Measurements from ENCODE around the gene FGFBP1. TPM values are rescaled to one million over a fixed set of nuclear protein-coding genes. Genes with fewer than 3 reads are reported as not detected.
"Not testable (repeated sequence)": the region's sequence is repeated elsewhere in the genome, so short reads cannot be mapped to it uniquely, and the experiment has no call there.

The FGFBP1 gene
- total RNA-seq, 1 donor from 2014 or later = not detected

DNA sequence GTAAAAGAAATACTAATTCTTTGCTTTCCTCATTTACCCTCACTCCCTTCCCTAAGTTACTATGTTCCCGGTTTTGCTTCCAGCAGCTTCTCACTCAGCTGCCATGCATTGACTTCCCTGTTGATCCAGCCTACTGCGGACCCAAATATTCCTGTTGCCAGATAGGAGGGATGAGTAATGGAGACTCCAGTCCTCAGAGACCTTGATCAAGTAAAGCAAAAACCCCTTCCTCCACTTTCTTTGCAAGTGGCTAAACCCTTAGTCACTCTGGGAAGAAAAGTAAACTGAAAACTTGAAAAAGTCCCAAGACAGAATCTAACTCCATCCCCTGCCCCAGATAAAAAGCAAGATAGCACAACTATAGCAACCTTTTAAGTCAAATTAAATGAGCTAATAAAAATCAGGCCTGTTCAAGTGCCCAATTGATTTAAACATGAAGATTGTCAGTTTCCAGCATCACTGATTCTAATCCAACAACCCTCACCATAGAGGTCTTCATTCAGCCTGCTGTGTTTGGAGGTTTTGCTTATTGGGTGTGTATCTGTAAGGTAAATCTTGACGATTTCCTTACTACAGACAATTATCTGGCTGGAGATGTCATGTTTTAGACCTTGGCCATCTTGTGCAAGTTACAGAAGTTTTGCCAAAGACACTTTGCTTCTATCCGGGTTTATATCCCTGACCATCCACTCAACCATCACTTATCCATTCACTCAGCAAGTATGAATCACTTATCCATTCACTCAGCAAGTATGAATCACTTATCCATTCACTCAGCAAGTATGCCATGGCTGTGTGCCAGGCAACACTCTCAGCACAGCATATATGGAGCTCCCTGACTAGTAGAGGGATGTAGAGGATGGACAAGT lies 17.6 kb downstream of the FGFBP1 start:
- no peak overlapping the region for H3K9ac ChIP-seq
- no peaks in the 10 kb centered on the region for H3K4me1 ChIP-seq
- H3K27ac ChIP-seq = no peak overlapping the region
- TF ChIP-seq, protein P1, sequence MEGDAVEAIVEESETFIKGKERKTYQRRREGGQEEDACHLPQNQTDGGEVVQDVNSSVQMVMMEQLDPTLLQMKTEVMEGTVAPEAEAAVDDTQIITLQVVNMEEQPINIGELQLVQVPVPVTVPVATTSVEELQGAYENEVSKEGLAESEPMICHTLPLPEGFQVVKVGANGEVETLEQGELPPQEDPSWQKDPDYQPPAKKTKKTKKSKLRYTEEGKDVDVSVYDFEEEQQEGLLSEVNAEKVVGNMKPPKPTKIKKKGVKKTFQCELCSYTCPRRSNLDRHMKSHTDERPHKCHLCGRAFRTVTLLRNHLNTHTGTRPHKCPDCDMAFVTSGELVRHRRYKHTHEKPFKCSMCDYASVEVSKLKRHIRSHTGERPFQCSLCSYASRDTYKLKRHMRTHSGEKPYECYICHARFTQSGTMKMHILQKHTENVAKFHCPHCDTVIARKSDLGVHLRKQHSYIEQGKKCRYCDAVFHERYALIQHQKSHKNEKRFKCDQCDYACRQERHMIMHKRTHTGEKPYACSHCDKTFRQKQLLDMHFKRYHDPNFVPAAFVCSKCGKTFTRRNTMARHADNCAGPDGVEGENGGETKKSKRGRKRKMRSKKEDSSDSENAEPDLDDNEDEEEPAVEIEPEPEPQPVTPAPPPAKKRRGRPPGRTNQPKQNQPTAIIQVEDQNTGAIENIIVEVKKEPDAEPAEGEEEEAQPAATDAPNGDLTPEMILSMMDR (IDR thresholded peaks at IDR 0.05) = no peak
- no peak for TF ChIP-seq EZH2phosphoT487 (IDR thresholded peaks at IDR 0.05)
- TF ChIP-seq EZH2 (IDR thresholded peaks at IDR 0.05) = no peak
- peaks cover 4% of the 10 kb centered on the region for H3K27me3 Mint-ChIP-seq (ENCODE audit: insufficient read depth, low read depth)
- H3K36me3 ChIP-seq = no peaks in the 10 kb centered on the region
- no peak for DNase-seq (ENCODE audit: low spot score)
- H3K9me3 ChIP-seq (ENCODE audit: low read depth) = no peaks in the 10 kb centered on the region
- no peak overlapping the region for H2AFZ ChIP-seq (replicated peaks)
- H3K4me2 ChIP-seq = no peak overlapping the region
- H3K4me3 Mint-ChIP-seq = no peak overlapping the region
- no peaks in the 10 kb centered on the region for H3K27me3 ChIP-seq
- H3K4me1 Mint-ChIP-seq = no peaks in the 10 kb centered on the region
- no peak overlapping the region for H3K4me3 ChIP-seq
- no peaks in the 10 kb centered on the region for H3F3A ChIP-seq (ENCODE audit: low read depth)
- no peaks in the 10 kb centered on the region for H4K20me1 ChIP-seq (ENCODE audit: low read depth)
- H3K79me2 ChIP-seq (ENCODE audit: low read depth) = no peaks in the 10 kb centered on the region
- H3K9me3 Mint-ChIP-seq = no peaks in the 10 kb centered on the region
- no peak overlapping the region for H3K27ac Mint-ChIP-seq
- H3K36me3 Mint-ChIP-seq = no peaks in the 10 kb centered on the region

DNA sequence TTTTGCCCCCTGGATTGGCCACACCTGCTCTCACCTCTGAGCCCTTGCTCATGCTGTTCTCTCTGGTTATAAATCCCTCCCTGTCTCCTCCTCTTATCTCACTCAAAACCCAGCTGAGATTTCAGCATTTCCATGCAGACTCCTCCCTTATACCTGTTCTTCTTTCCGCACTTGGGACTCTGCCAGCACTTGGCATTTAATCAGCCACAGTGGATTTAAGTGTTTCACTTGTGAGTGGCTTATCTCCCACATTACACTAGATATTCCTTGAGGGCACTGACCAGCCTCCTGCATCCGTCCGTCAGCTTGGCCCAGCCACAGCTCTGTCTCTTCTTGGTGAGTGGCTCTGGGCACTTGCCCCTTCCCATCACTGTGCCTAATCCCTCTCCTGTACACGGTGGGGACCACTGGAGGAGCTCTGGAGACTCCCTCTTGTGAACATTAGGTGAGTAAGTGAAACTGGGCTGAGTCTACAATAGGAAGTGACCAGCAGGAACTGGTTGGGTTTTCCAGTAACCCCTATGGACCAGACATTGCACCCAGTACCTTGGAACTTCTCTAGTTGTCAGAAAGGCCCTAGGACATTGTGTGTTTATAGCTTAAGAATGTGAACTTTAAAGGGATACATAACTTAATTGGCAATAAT lies 19.9 kb downstream of the FGFBP1 start:
- no peaks in the 10 kb centered on the region for H3K36me3 Mint-ChIP-seq
- no peak overlapping the region for H2AFZ ChIP-seq (replicated peaks)
- no peaks in the 10 kb centered on the region for H3K4me1 ChIP-seq
- no peaks in the 10 kb centered on the region for H3K36me3 ChIP-seq
- no peak overlapping the region for H3K9ac ChIP-seq
- no peaks in the 10 kb centered on the region for H3K9me3 ChIP-seq (ENCODE audit: low read depth)
- H3K27ac ChIP-seq = no peak overlapping the region
- no peak overlapping the region for H3K27ac Mint-ChIP-seq
- peaks cover under 1% of the 10 kb centered on the region for H3K27me3 Mint-ChIP-seq (ENCODE audit: insufficient read depth, low read depth)
- H3K4me1 Mint-ChIP-seq = no peaks in the 10 kb centered on the region
- H4K20me1 ChIP-seq (ENCODE audit: low read depth) = no peaks in the 10 kb centered on the region
- TF ChIP-seq, protein P1 (IDR thresholded peaks at IDR 0.05) = no peak
- TF ChIP-seq EZH2phosphoT487 (IDR thresholded peaks at IDR 0.05) (no peak), EZH2 (IDR thresholded peaks at IDR 0.05) (no peak)
- DNase-seq (ENCODE audit: low spot score) = no peak
- H3K4me3 ChIP-seq = no peak overlapping the region
- H3K9me3 Mint-ChIP-seq = no peaks in the 10 kb centered on the region
- H3K4me3 Mint-ChIP-seq = no peak overlapping the region
- H3K27me3 ChIP-seq = no peaks in the 10 kb centered on the region
- H3K4me2 ChIP-seq = no peak overlapping the region
- H3F3A ChIP-seq (ENCODE audit: low read depth) = no peaks in the 10 kb centered on the region
- H3K79me2 ChIP-seq (ENCODE audit: low read depth) = no peaks in the 10 kb centered on the region

DNA sequence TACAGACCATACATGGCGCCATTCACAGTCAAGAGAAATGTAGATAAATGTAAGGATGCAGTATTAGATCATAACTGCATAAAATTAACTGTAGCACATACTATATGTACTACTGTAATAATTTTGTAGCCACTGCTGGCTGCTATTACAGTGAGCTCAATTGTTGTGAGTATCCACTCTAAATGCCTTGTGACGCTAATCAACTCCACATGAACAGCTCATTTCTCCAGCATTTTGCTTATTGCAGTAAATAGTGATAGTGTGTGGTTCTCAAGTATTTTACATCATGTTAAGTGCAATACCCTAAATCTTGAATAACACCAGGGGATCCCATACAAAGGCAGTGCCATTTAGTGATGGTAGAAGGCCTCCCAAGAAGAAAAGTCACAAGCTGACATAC lies 21.2 kb downstream of the FGFBP1 start:
- H3K4me1 Mint-ChIP-seq = no peaks in the 10 kb centered on the region
- Histone ChIP-seq H3F3A (ENCODE audit: low read depth) (no peaks in the 10 kb centered on the region), H2AFZ (replicated peaks) (no peak overlapping the region), H4K20me1 (ENCODE audit: low read depth) (no peaks in the 10 kb centered on the region), H3K27me3 (no peaks in the 10 kb centered on the region), H3K36me3 (no peaks in the 10 kb centered on the region), H3K4me3 (no peak overlapping the region), H3K9ac (no peak overlapping the region), H3K79me2 (ENCODE audit: low read depth) (no peaks in the 10 kb centered on the region), H3K4me1 (no peaks in the 10 kb centered on the region), H3K4me2 (no peak overlapping the region), H3K9me3 (ENCODE audit: low read depth) (no peaks in the 10 kb centered on the region), H3K27ac (no peak overlapping the region)
- no peaks in the 10 kb centered on the region for H3K27me3 Mint-ChIP-seq (ENCODE audit: insufficient read depth, low read depth)
- H3K27ac Mint-ChIP-seq = no peak overlapping the region
- no peak overlapping the region for H3K4me3 Mint-ChIP-seq
- DNase-seq (ENCODE audit: low spot score) = no peak
- TF ChIP-seq EZH2phosphoT487 (IDR thresholded peaks at IDR 0.05) = no peak
- no peak for TF ChIP-seq EZH2 (IDR thresholded peaks at IDR 0.05)
- TF ChIP-seq, protein P1 (IDR thresholded peaks at IDR 0.05) = no peak
- no peaks in the 10 kb centered on the region for H3K36me3 Mint-ChIP-seq
- H3K9me3 Mint-ChIP-seq = no peaks in the 10 kb centered on the region

DNA sequence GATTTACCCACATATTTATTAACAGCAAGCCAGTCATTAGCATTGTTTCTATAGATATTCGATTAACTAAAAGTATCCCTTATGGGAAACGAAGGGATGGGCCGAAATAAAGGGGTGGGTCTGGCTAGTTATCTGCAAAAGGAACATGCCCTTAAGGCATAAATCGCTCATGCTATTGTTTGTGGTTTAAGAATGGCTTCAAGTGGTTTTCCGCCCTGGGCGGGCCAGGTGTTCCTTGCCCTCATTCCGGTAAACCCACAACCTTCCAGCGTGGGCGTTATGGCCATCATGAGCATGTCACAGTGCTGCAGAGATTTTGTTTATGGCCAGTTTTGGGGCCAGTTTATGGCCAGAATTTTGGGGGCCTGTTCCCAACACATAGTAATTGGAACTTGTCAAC lies 22.2 kb downstream of the FGFBP1 start:
- H3K4me3 Mint-ChIP-seq; H3K27me3 Mint-ChIP-seq (ENCODE audit: insufficient read depth, low read depth); H4K20me1 ChIP-seq (ENCODE audit: low read depth); H3K27me3 ChIP-seq; H3K4me2 ChIP-seq; H3K27ac Mint-ChIP-seq; H3K9me3 ChIP-seq (ENCODE audit: low read depth); H3K36me3 Mint-ChIP-seq; H3K36me3 ChIP-seq; H3K4me1 Mint-ChIP-seq; H3K79me2 ChIP-seq (ENCODE audit: low read depth); H3K9me3 Mint-ChIP-seq; H3K27ac ChIP-seq; H3F3A ChIP-seq (ENCODE audit: low read depth); H3K4me3 ChIP-seq; H3K9ac ChIP-seq; H3K4me1 ChIP-seq; H2AFZ ChIP-seq (replicated peaks); DNase-seq (ENCODE audit: low spot score): not testable (repeated sequence)

Measured in neural progenitor cell (in vitro differentiated cells).